ENCODE measurements around the gene MAPK9.

The MAPK9 gene

GRCh38 chr5:180205916-180206315 is 86.0 kb downstream of the MAPK9 start:
- DNase-seq (ENCODE audit: low read depth in 2 of 2, low spot score in 1 of 2) = no peak

GRCh38 chr5:180204276-180204819 is 87.5 kb downstream of the MAPK9 start:
- no peak for DNase-seq (ENCODE audit: low read depth in 2 of 2, low spot score in 1 of 2)

- DNase-seq (ENCODE audit: low read depth in 2 of 2, low spot score in 1 of 2) = no peak
These were observed 88.8 kb downstream of the MAPK9 start for GRCh38 chr5:180202939-180203573.

- no peak for DNase-seq (ENCODE audit: low read depth in 2 of 2, low spot score in 1 of 2)
These were observed 90.6 kb downstream of the MAPK9 start for GRCh38 chr5:180201051-180201987.

GRCh38 chr5:180199390-180199789 is 92.5 kb downstream of the MAPK9 start:
- no peak for DNase-seq (ENCODE audit: low read depth in 2 of 2, low spot score in 1 of 2)

- no peak for DNase-seq (ENCODE audit: low read depth in 2 of 2, low spot score in 1 of 2)
These were observed 93.7 kb downstream of the MAPK9 start for GRCh38 chr5:180198208-180198607.

- no peak for DNase-seq (ENCODE audit: low read depth in 2 of 2, low spot score in 1 of 2)
These were observed 94.7 kb downstream of the MAPK9 start for GRCh38 chr5:180197016-180197702.

- no peak for DNase-seq (ENCODE audit: low read depth in 2 of 2, low spot score in 1 of 2)
These were observed 97.2 kb downstream of the MAPK9 start for GRCh38 chr5:180194410-180195345.

GRCh38 chr5:180193749-180194375 is 98.0 kb downstream of the MAPK9 start:
- DNase-seq (ENCODE audit: low read depth in 2 of 2, low spot score in 1 of 2) = no peak

GRCh38 chr5:180191716-180192115 is 100.2 kb downstream of the MAPK9 start:
- DNase-seq (ENCODE audit: low read depth in 2 of 2, low spot score in 1 of 2) = no peak

- no peak for DNase-seq (ENCODE audit: low read depth in 2 of 2, low spot score in 1 of 2)
These were observed 104.1 kb downstream of the MAPK9 start for GRCh38 chr5:180187767-180188166.

Data from stimulated activated CD8-positive, alpha-beta memory T cell treated with anti-CD3 and anti-CD28 coated beads, Interleukin-4, amount 100 ng/mL, for 4 hours (primary cell).